Measurements from ENCODE around the gene MYB.
A peak's percentile ranks its signal among the peaks of the same experiment; 100 is the strongest.

Gene MYB

GRCh38 chr6:135170238-135170637 lies 10.9 kb upstream of the MYB start:
- H3K9ac ChIP-seq (ENCODE audit: low read length) = no peak overlapping the region
- no peak overlapping the region for H3K4me3 ChIP-seq (ENCODE audit: low read length)
- H3K4me1 ChIP-seq (ENCODE audit: control insufficient read depth, insufficient read depth, low read length) = no peaks in the 10 kb centered on the region
- no peak overlapping the region for H3K27ac ChIP-seq (ENCODE audit: low read depth, low read length)
- H3K36me3 ChIP-seq (ENCODE audit: control insufficient read depth, insufficient read depth, low read length) = no peaks in the 10 kb centered on the region
- peaks cover 3% of the 10 kb centered on the region for H3K27me3 ChIP-seq (ENCODE audit: control insufficient read depth, insufficient read depth, low read length)

DNA sequence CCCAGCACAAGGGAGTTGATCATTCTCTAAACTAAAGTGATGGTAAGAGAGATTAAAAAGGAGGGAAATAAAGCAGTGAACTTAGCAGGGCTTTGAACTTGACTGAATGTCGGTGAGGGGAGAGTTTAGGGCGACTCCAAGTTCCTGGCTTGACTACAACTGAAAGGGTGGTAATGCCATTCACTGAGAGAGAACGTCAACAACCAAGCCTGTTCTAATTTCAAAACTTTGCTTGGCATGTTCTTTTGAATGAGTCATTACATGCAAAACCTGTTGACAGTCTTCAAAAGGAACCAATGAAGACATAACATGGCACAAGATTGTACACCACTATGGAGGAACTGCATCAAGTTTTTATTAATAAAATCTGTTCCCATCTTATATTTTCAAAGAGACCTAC lies 10.3 kb upstream of the MYB start:
- Histone ChIP-seq H3K4me3 (ENCODE audit: low read length) (no peak overlapping the region), H3K27ac (ENCODE audit: low read depth, low read length) (no peak overlapping the region), H3K9ac (ENCODE audit: low read length) (no peak overlapping the region), H3K4me1 (ENCODE audit: control insufficient read depth, insufficient read depth, low read length) (no peaks in the 10 kb centered on the region), H3K36me3 (ENCODE audit: control insufficient read depth, insufficient read depth, low read length) (no peaks in the 10 kb centered on the region), H3K27me3 (ENCODE audit: control insufficient read depth, insufficient read depth, low read length) (peaks cover 3% of the 10 kb centered on the region)

- no peak overlapping the region for H3K4me3 ChIP-seq (ENCODE audit: low read length)
- H3K9ac ChIP-seq (ENCODE audit: low read length) = no peak overlapping the region
- no peaks in the 10 kb centered on the region for H3K4me1 ChIP-seq (ENCODE audit: control insufficient read depth, insufficient read depth, low read length)
- no peaks in the 10 kb centered on the region for H3K36me3 ChIP-seq (ENCODE audit: control insufficient read depth, insufficient read depth, low read length)
- no peak overlapping the region for H3K27ac ChIP-seq (ENCODE audit: low read depth, low read length)
- H3K27me3 ChIP-seq (ENCODE audit: control insufficient read depth, insufficient read depth, low read length) = peaks cover 1% of the 10 kb centered on the region
Observed at GRCh38 chr6:135173242-135173988, 7.7 kb upstream of the MYB start.

DNA sequence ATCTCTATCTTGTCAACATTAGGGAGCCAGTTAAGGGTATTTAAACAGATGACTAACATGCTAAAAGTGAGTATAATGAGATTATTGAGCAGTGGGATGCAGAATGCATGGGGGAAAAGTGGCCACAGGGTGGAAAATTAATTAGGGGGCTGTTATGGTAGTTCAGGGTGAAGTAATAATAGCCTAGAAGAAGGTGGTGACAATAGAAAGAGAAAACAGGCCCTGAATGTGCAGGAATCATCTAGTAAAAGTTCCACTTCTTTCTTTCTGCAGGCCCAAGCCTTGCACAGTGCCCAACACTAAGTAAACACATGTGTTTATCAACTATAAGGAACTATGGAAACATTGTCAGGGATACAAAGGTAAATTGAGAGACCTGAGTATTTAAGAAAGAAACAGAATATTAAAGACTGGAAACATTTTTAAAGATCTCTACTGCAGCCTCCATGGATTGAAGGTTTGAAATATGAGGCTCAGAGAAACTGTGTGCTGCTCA lies 7.1 kb upstream of the MYB start:
- H3K27ac ChIP-seq (ENCODE audit: low read depth, low read length) = no peak overlapping the region
- H3K4me3 ChIP-seq (ENCODE audit: low read length) = no peak overlapping the region

DNA sequence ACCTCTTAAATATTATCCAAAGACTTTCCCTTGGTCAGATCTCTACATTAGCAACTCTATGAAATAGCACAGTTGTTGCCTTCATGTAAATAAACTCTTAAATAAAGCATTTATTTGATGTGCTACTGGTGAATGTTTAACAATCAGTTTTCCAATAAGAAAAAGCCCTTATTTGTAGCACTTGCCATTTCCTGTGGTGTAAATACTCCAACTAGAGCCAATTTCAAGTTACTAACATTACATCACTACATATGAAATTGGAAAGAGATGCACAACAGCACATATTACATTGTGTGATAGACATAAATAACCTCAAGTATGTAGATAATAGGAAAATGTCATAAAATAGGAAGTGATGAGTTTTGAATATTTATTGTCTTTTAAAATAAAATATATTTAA lies 5.0 kb upstream of the MYB start:
- H3K27me3 ChIP-seq (ENCODE audit: control insufficient read depth, insufficient read depth, low read length) = no peaks in the 10 kb centered on the region
- H3K9ac ChIP-seq (ENCODE audit: low read length) = no peak overlapping the region
- H3K4me1 ChIP-seq (ENCODE audit: control insufficient read depth, insufficient read depth, low read length) = no peaks in the 10 kb centered on the region
- H3K4me3 ChIP-seq (ENCODE audit: low read length) = no peak overlapping the region
- H3K36me3 ChIP-seq (ENCODE audit: control insufficient read depth, insufficient read depth, low read length) = no peaks in the 10 kb centered on the region
- H3K27ac ChIP-seq (ENCODE audit: low read depth, low read length) = no peak overlapping the region

More for the DNA sequence above, 7.1 kb upstream of the MYB start:
- no peak overlapping the region for H3K9ac ChIP-seq (ENCODE audit: low read length)
- no peaks in the 10 kb centered on the region for H3K4me1 ChIP-seq (ENCODE audit: control insufficient read depth, insufficient read depth, low read length)
- no peaks in the 10 kb centered on the region for H3K36me3 ChIP-seq (ENCODE audit: control insufficient read depth, insufficient read depth, low read length)
- H3K27me3 ChIP-seq (ENCODE audit: control insufficient read depth, insufficient read depth, low read length) = no peaks in the 10 kb centered on the region

DNA sequence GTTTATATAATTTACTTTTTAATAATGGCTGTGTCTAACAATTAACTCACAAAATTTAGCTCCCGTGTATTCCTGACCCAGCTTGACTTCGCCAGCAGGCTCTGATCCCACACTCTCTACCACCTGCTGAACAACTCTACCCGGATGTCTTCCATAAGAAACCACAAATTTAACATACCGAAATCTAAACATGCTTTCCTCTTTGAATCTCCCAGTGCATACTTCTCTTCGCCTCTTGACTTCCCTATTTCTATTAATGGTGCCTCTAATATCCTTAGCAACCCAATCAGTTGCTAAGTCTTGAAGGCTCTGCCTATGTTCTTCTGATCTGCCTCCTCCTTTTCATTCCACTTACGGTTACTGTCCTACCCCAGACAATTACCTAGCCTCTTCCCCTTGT lies 4.6 kb upstream of the MYB start:
- H3K36me3 ChIP-seq (ENCODE audit: control insufficient read depth, insufficient read depth, low read length) = no peaks in the 10 kb centered on the region
- H3K4me3 ChIP-seq (ENCODE audit: low read length) = no peak overlapping the region
- no peak overlapping the region for H3K9ac ChIP-seq (ENCODE audit: low read length)
- no peaks in the 10 kb centered on the region for H3K27me3 ChIP-seq (ENCODE audit: control insufficient read depth, insufficient read depth, low read length)
- H3K4me1 ChIP-seq (ENCODE audit: control insufficient read depth, insufficient read depth, low read length) = no peaks in the 10 kb centered on the region
- no peak overlapping the region for H3K27ac ChIP-seq (ENCODE audit: low read depth, low read length)

DNA sequence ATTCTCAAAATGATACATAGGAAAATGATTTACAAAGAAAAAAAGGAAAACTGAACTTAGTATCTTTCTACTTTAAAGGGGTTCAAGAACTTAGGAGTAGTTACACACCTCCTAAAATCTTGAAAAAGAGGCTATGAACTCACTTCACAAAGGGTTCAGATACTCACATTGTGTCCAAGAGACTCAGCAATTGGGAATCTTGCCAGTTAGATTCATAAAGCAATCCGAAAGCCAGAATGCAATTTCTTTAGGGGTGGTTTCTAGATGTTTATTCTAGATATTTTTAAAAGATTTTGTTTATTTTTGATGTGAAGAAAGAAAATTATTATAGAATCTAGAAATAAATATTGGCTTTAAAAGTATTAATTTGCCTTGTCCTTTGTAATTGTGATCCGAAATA lies 1.7 kb upstream of the MYB start:
- Histone ChIP-seq H3K27me3 (ENCODE audit: control insufficient read depth, insufficient read depth, low read length) (no peaks in the 10 kb centered on the region), H3K4me1 (ENCODE audit: control insufficient read depth, insufficient read depth, low read length) (peaks cover 5% of the 10 kb centered on the region), H3K36me3 (ENCODE audit: control insufficient read depth, insufficient read depth, low read length) (no peaks in the 10 kb centered on the region), H3K4me3 (ENCODE audit: low read length) (no peak overlapping the region), H3K27ac (ENCODE audit: low read depth, low read length) (no peak overlapping the region), H3K9ac (ENCODE audit: low read length) (no peak overlapping the region)

GRCh38 chr6:135179920-135180541 lies 1.1 kb upstream of the MYB start:
- Histone ChIP-seq H3K27me3 (ENCODE audit: control insufficient read depth, insufficient read depth, low read length) (no peaks in the 10 kb centered on the region), H3K4me3 (ENCODE audit: low read length) (peak overlapping the region; percentile 29), H3K4me1 (ENCODE audit: control insufficient read depth, insufficient read depth, low read length) (peaks cover 5% of the 10 kb centered on the region), H3K27ac (ENCODE audit: low read depth, low read length) (no peak overlapping the region), H3K36me3 (ENCODE audit: control insufficient read depth, insufficient read depth, low read length) (no peaks in the 10 kb centered on the region), H3K9ac (ENCODE audit: low read length) (no peak overlapping the region)

- Histone ChIP-seq H3K9ac (ENCODE audit: low read length) (no peak overlapping the region), H3K4me3 (ENCODE audit: low read length) (peak overlapping the region; percentile 56), H3K36me3 (ENCODE audit: control insufficient read depth, insufficient read depth, low read length) (no peaks in the 10 kb centered on the region), H3K27ac (ENCODE audit: low read depth, low read length) (no peak overlapping the region), H3K27me3 (ENCODE audit: control insufficient read depth, insufficient read depth, low read length) (peaks cover 2% of the 10 kb centered on the region), H3K4me1 (ENCODE audit: control insufficient read depth, insufficient read depth, low read length) (peaks cover 5% of the 10 kb centered on the region)
Observed at GRCh38 chr6:135181333-135182070, 394 bp downstream of the MYB start.

GRCh38 chr6:135182071-135183001 lies 1.2 kb downstream of the MYB start:
- Histone ChIP-seq H3K36me3 (ENCODE audit: control insufficient read depth, insufficient read depth, low read length) (no peaks in the 10 kb centered on the region), H3K9ac (ENCODE audit: low read length) (no peak overlapping the region), H3K4me3 (ENCODE audit: low read length) (peak overlapping the region; percentile 56), H3K27me3 (ENCODE audit: control insufficient read depth, insufficient read depth, low read length) (peaks cover 2% of the 10 kb centered on the region), H3K4me1 (ENCODE audit: control insufficient read depth, insufficient read depth, low read length) (peaks cover 5% of the 10 kb centered on the region), H3K27ac (ENCODE audit: low read depth, low read length) (no peak overlapping the region)

GRCh38 chr6:135183002-135183531 lies 2.0 kb downstream of the MYB start:
- H3K27me3 ChIP-seq (ENCODE audit: control insufficient read depth, insufficient read depth, low read length) = peaks cover 2% of the 10 kb centered on the region
- H3K4me1 ChIP-seq (ENCODE audit: control insufficient read depth, insufficient read depth, low read length) = peaks cover 5% of the 10 kb centered on the region
- no peak overlapping the region for H3K27ac ChIP-seq (ENCODE audit: low read depth, low read length)
- H3K36me3 ChIP-seq (ENCODE audit: control insufficient read depth, insufficient read depth, low read length) = no peaks in the 10 kb centered on the region
- H3K4me3 ChIP-seq (ENCODE audit: low read length) = peak overlapping the region; percentile 56
- no peak overlapping the region for H3K9ac ChIP-seq (ENCODE audit: low read length)
